GM21381 (cell line): ENCODE data around the gene RBP5.

Source experiments
- ATAC-seq: cut with Tn5 transposase; IDR thresholded peaks from one replicate; pipeline ENCODE4 v1.9.1; 2021; ENCODE audit warnings: mild to moderate bottlenecking, moderate library complexity; ENCODE audit not compliant: unreplicated experiment

The RBP5 gene

GRCh38 chr12:7102582-7102981 is 26.1 kb downstream of the RBP5 start:
- ATAC-seq: no peak

DNA sequence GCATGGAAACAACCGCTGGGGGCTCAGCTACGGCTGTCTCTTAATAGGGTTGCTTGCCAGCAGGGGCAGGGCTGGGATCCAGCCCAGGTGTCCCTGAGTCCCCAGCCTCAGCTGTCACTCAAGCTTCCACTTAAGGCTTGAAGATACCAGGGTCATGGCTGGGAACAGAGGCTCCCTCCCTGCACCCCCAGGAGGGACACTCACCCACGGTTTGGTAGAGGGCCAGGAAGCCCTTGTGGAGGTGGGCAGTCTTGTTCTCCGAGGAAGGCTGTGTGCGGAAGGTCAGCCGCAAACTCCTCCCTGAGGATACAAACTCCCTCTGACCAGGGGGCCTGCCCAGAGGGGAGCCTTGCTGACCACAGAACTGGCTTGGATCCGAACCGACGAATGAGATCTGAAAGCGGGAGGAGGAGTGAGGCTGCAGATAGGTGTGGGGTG is 27.0 kb downstream of the RBP5 start:
- ATAC-seq: no peak

DNA sequence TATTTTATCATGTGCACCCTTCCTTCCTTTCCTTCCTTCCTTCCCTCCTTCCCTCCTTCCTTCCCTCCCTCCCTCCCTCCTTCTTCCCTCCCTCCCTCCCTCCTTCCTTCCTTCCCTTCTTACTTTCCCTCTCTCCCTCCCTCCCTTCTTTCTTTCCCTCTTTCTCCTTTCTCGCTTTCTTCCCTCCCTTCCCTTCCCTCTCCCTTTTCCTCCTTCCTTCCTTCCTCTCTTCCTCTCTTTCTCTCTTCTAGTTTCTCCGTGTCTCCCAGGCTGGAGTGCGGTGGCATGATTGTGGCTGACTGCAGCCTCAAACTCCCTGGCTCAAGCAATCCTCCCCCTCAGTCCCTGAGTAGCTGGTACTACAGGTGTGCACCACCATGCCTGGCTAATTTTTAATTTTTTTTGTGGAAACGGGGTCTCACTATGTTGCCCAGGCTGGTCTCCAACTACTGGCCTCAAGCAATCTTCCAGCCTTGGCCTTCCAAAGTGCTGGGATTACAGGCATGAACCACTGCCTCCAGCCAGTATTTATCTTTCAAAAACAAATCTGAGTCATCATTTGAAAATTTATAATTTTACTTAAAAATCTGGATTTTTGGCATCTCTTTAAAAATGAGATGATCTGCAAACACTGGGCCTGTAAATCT is 27.5 kb downstream of the RBP5 start:
- ATAC-seq: no peak

DNA sequence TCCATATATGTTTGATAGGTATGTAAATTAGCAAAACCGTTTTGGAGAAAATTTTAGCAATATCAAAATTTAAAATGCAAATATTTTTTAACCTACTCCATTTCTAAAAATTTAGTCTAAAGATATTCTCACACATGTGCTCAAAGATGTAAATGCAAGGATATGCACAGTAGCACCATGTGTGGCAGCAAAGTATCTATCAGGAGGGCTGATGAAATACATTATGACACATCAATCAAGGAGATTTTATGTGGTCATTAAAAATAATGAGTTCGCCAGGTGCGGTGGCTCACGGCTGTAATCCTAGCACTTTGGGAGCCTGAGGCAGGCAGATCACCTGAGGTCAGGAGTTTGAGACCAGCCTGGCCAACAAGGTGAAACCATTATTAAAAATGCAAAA is 28.4 kb downstream of the RBP5 start:
- ATAC-seq: no peak

GRCh38 chr12:7099290-7099996 is 29.2 kb downstream of the RBP5 start:
- no peak for ATAC-seq

- ATAC-seq: no peak
Observed at GRCh38 chr12:7096979-7097378, 31.7 kb downstream of the RBP5 start.

- ATAC-seq: no peak
Observed at GRCh38 chr12:7096006-7096932, 32.4 kb downstream of the RBP5 start.

DNA sequence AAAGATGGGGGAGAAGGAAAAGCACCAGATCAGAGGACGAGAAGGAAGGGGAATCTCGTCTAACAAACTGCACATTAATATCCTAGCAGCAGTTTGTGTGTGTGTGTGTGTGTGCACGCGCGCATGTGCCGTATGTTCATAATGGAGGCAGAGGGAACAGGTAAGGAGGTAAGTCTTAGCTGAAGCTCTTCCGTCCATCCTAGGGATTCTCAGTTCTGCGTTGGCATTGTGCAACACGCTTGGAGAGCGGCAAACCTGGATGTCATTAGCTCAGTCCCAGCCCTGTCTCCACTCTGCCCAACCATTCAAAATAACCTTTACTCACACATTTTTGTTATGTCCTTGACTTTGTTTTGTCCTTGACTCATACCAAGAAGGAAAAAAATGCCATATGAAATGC is 34.8 kb downstream of the RBP5 start:
- no peak for ATAC-seq

DNA sequence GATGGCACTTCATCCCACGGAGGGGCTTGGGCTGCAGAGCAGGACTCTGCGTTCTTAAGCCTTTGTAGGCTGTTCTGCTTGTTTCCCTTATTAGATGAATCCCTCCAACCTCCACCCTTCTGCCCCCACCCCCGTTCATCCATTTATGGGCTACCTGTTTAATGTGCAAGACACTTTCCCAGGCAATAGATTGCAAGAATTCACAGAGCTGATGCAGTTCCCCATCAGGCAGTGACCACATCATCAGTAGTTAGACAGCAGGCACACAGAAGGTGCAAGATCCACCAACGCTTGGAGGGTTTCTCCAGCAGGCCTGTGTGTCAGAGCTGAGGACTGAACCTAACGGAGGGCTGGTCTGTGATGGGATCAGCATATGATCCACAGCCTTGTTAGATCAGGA is 35.2 kb downstream of the RBP5 start:
- ATAC-seq: no peak

DNA sequence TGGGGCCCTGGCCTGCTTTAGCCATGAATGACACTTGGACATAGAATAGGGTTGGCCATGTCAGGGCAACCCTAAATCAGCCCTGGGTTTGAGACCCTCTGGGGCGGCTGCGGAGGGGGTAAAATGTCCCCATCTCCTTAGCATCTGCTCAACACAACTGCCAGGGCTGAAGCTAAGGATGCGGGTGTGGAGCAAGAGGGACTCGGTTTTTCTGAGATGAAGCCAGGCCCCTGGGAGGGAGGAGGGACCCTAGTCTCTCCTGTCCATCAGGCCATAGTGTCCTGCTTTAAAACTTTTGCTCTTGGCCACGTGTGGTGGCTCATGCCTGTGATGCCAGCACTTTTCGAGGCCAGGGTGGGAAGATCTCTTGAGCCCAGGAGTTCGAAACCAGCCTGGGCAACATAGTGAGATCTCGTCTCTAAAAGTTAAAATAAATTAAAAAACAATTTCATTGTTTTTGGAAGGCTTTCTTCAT is 35.7 kb downstream of the RBP5 start:
- ATAC-seq: no peak

DNA sequence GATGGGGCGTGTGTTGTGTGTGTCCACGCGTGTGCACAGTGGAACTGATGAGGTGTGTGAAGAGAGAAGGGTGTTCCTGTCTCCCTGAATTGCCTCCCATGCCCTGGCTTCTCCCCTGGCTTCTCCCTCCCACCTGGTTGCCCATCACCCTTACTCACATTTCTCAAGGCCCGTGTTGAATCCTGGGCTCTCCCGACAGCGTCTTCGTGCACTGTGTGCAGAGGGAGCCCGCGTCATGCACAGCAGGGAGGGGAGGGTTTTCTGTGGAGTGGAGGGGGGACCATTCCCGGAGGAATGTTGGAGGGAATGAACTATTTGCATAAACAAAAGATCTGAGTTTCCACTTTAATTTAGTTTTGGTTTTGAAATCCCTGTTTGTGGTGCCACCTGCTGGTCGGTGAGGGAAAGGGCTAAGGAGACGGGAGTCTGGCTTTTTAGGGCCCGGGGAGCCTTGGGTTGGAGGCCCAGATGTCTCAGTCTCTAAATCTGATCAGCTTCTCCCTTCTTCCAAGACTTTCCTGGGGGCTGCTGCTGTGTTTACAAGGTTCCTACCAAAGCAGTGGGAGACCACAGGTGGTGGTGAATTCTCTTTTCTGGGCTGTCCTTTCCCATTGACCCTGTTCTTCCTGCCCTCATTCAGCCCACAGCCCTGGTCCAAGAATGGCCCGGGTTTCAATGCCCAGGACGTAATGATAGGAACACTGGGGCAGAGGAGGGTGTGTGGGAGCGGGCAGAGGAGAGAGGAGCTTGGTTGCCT is 36.3 kb downstream of the RBP5 start, which contains the start of gene C1R:
TSS of gene C1R (minus strand) at position 217 of the 757 bp plus-strand sequence. CDS start at position 160, 57 bp downstream.
- no peak for ATAC-seq

DNA sequence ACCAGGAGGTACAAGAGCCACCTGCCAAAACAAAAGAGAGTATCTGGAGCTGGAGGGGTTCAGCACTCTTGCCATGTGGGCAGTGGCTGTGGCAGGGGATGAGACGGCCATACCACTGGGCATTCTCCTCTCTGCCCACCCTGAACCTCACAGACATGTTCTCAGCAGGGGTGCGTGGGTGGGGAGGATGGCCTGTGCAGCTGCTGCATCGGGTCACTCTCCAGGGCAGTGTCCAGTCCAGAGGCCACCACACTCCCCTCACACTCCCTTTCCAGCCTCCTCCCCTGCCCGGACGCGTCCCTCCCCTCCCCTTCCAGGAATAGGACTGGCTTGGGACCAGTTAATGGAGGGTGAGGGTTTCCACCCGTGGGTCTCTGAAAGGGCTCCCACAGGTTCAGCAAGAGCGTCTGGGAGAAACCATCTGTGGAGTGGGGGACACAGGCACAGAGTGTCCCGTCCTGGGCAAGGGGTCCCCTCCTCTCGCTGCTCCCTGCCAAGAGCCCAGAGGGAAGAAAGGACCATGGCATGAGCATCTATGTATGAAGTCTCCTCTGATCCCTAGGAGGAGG is 36.9 kb downstream of the RBP5 start:
- ATAC-seq: no peak

DNA sequence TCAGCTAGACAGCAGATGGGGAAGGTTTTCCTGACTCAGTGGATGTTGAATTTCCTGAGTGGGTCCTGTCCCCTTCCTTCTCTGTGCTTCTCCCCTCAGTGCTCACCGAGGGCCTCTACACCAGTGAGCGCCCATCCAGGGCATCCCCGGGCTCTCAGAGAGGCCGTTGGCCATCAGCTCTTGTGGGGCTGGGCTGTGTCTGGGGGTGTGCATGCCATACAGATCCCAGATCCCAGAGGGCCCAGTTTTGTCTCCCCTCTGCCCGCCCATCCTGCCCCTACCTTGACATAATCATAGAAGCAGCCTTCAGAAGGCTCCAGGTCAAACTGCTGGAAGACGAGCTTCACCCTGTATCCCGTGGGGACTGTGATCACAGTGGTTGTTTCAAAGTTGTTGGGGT is 37.5 kb downstream of the RBP5 start:
- no peak for ATAC-seq

DNA sequence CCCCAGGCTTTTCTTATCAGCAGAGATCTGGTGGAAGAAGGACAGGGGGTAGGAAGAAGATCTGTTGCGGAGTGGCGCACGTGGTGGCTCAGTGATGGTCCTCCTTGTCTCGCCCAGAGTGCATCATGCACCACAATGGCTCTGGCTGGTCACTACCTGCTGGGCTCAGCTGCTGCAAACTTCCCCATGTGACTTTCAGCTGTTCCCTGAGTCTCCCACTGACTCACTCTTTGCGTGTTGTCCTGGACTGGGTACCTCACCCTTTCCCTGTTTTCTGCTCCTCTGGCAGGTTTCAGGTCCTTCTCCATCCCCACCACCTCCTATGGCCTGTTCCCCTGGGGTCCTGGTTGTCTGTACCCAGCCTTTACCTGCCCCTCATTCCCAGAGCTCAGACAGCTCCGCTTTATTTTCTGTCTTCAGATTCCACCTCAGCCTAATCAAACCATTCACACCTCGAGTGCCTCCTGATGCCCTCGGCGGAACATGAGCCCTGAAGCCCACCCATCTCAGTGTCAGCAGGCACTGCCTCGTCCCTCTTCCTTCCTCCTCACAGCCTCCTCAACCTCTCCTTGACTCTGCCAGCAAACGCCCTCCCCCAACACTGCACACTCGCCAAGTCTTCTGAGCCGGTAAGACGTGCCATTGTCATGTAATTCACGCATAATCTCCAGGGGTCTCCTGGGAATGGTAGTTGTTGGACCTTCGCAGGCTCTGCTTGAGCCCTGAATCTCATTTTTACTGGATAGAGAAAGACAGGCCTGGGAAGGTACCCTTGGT is 38.3 kb downstream of the RBP5 start:
- ATAC-seq: no peak

DNA sequence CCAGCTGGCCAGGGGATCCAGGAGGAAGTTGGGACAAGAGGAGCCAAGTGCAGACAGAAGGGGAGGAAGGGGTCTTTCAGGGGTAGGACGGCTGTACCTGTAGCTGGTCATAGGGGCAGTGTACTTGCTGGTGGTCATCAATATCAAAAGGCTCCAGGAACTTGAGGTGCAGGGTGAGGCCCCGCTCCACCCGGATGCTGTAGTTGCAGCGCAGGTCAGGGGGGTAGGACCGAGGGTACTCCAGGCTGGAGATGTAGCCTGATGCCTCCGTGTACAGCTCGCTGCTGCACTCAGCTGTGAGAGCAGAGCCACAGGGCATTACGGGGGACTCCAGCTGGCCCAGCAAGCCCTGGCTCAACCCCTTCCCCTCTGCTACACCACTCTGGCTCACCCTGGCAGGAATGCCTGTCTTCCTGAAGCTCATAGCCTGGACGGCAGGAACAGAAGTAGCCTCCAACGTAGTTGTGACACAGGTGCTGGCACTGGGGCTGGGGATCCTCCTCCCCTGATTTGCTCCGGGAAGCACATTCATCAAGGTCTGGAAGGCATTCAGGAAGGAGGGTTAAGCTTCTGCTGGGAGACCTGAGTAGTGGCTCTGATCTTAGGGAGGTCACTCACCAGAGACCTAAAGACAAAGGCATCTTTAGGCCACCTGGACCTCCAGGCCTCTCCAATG is 39.4 kb downstream of the RBP5 start:
- no peak for ATAC-seq

GRCh38 chr12:7083125-7083524 is 45.6 kb downstream of the RBP5 start:
- no peak for ATAC-seq

DNA sequence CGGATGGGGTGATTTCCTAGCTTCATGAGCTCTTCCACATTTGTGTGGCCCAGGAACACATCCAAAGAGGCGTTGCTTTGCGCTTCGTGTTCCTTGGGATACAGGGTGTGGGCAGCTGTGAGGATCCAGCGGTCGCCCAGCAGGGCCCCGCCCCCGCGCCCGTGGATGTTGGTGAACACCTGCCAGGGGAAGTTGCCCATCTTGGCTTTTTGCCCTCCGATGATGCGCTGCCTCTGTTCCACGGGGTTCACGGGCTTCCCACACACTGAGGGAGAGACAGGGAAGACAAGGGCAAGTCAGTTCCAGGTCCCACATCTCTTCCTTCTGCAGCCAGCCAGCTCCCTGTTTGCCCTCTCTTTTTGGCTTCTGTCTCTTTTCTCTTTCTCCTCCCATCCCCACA is 47.7 kb downstream of the RBP5 start:
- no peak for ATAC-seq

DNA sequence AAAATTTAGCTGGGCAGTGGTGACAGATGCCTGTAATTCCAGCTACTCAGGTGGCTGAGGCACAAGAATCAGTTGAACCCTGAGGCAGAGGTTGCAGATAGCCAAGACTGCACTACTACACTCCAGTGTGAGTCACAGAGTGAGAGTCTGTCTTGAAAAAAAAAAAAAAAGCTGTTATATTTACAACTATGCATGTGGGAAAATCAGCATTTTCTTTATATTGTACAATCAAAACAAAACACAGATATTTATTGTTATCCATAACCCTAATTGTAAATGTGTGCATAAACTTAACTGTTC is 48.9 kb downstream of the RBP5 start:
- no peak for ATAC-seq

DNA sequence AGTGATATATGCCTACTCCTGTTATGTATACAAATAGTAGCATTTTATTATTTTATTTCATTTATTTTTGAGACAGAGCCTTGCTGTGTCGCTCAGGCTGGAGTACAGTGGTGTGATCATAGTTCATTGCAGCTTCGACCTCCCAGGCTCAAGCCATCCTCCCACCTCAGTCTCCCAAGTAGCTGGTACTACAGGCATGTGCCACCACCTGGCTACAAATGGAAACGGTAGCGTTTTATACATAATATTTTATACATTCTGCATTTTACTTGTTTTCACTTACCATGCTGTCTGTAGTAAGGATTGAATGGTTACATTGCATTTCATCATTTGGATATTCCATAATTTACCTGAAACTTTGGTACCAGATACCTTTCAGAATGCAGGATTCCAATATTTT is 50.5 kb downstream of the RBP5 start:
- no peak for ATAC-seq
